HG02981 (cell line): Measurements from ENCODE around the gene RNPEP.
"Not testable (repeated sequence)": the region's sequence is repeated elsewhere in the genome, so short reads cannot be mapped to it uniquely, and the experiment has no call there.

Experiments used
- ATAC-seq: cut with Tn5 transposase; IDR thresholded peaks from one replicate; pipeline ENCODE4 v1.9.1; 2021; ENCODE audit warnings: mild to moderate bottlenecking, moderate library complexity; ENCODE audit not compliant: unreplicated experiment

Gene RNPEP, protein sequence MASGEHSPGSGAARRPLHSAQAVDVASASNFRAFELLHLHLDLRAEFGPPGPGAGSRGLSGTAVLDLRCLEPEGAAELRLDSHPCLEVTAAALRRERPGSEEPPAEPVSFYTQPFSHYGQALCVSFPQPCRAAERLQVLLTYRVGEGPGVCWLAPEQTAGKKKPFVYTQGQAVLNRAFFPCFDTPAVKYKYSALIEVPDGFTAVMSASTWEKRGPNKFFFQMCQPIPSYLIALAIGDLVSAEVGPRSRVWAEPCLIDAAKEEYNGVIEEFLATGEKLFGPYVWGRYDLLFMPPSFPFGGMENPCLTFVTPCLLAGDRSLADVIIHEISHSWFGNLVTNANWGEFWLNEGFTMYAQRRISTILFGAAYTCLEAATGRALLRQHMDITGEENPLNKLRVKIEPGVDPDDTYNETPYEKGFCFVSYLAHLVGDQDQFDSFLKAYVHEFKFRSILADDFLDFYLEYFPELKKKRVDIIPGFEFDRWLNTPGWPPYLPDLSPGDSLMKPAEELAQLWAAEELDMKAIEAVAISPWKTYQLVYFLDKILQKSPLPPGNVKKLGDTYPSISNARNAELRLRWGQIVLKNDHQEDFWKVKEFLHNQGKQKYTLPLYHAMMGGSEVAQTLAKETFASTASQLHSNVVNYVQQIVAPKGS

DNA sequence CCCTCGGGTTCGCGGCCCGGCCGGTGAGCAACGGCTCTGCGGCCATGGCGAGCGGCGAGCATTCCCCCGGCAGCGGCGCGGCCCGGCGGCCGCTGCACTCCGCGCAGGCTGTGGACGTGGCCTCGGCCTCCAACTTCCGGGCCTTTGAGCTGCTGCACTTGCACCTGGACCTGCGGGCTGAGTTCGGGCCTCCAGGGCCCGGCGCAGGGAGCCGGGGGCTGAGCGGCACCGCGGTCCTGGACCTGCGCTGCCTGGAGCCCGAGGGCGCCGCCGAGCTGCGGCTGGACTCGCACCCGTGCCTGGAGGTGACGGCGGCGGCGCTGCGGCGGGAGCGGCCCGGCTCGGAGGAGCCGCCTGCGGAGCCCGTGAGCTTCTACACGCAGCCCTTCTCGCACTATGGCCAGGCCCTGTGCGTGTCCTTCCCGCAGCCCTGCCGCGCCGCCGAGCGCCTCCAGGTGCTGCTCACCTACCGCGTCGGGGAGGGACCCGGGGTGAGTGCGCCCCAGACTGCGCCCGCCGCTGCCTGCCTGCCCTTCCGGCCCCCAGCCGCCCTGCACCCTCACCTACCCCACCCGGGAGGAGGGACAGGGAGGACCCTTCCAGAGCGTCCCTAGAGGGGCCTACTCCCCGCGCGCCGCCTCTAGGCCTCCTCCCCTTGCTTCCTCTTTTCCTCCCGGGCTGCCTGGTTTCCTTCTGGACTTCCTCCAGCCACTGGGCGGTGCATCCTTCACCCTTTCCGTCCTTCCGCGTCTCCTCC lies at the start of gene RNPEP:
Gene RNPEP, plus strand, starts transcription at position 26 of the 757 bp plus-strand sequence. Its CDS starts 19 bp downstream, at position 45.
- peak; percentile 62 for ATAC-seq

DNA sequence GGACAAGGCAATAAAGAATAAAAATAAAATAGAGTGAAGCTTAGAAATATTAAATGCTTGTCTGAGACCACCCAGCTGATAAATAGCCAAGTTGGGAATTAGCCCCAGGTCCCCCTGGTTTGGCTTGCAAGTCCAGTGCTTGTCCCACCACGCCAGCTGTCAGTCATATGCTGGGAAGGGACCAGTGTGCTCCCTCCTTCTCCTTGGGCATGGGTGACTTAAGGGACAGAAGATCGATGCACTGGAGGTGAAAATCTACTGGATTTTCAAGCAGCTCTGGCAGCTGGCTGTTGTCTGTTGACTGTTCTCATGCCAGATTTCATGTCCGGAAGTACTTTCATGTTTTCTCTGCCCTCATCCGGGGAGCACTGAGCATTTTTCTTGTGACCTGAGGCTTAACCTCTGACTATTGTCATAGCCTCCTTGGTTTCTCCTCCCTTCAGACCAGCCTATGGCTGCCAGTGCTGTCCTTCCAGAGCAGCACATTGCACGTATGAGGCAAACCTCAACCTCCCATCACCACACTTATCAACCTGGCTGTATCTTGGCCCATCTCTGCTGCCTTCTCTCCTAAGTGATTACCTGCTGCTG lies 48.5 kb upstream of the RNPEP start:
- ATAC-seq, result no peak

DNA sequence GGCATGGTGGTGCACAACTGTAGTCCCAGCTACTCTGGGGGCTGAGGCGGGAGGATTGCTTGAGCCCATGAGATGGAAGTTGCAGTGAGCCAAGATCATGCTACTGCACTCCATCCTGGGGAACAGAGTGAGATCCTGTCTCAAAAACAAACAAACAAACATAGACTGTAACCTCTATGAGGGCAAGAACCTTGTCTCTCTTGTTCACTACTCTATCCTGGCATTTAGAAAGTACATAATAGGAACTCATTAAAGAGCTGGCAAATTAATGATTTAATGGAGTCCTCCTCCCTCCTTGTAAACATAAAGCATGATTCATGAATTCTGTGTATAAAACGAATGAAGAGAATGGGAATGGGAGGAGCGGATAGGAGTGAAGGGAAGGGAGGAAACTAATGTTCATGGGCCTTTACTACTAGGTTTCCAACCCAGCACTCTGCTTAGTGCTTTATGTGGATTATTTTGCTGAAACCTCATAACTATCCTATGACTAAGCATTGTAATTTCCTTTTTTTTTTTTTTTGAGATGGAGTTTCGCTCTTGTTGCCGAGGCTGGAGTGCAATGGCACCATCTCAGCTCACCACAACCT lies 44.7 kb upstream of the RNPEP start:
- ATAC-seq, result no peak

DNA sequence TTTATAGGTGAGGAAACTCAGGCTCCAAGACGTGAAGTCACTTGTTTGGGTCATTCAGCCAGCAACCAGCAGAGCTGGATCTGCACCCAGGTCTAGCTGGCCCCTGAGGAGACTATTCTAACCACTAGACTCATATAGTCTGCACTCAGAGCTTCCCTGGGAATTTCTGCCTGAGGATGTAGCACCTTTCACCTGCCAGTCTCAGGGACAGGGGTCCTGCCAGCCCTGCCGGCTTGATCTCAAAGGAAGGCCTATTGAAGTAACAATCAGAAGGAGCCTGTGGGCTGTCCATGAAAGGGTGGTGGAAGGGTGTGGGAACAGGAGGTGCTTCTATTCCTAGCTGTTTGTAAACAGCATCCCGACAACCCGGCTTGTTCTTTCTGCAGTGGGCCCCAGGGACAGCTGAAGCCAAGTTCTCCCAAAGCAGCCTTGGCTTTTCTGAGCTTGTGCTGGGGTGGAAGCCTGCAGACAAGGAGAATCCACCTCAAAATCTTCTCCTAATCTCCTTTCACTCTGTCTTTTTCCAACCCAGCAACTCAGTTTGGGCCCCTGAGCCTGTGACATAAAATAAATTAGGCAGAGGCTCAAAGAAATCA lies 43.9 kb upstream of the RNPEP start:
- ATAC-seq, result no peak

DNA sequence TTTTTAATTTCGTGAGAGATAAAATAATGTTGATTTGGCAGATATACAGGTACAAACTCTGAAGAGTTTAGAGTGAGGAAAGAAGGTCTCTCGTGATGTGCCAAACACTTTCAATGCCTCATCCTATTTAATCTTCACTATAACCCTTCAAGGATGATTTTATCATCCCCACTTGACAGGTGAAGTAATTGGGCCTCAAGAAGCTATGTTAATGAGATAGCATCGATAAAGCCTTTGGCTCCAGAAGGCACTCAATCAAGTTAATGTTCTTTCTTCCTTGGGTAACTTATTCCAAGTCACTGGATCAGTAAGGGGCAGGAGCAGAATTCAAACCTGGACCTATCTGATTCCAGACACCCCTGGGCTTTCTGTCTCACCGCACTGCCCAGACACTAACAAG lies 43.3 kb upstream of the RNPEP start:
- ATAC-seq, result no peak

DNA sequence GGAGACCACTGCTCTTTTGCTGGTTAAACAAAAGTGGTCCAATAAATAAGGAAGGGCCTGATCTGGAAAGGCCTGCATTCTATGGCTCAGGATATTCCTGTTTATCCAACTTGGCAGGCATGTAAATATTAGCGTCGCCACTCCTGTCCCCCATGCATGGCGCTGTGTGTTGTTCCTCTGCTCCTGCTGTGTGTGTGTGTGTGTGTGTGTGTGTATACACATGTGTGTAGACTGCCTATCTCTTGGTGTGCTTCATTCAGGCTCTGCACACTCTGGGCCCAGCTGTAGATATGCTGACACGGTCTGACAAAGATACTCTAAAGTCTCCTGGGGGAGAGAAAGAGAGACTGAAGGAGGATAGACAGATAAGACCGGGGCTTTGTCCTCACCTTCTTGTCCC lies 42.9 kb upstream of the RNPEP start:
- ATAC-seq, result no peak

DNA sequence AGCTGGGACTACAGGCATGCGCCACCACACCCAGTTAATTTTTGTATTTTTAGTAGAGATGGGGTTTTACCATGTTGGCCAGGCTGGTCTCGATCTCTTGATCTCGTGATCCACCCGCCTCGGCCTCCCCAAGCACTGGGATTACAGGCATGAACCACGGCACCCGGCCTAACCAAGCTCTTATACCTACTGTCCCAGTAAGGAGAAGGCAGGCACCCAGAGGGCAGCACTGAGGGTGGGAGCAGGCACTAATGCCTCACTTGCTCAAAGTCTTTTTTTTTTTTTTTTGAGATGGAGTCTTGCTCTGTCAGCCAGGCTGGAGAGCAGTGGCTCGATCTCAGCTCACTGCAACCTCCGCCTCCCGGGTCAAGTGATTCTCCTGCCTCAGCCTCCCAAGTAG lies 42.1 kb upstream of the RNPEP start:
- not testable (repeated sequence) for ATAC-seq

DNA sequence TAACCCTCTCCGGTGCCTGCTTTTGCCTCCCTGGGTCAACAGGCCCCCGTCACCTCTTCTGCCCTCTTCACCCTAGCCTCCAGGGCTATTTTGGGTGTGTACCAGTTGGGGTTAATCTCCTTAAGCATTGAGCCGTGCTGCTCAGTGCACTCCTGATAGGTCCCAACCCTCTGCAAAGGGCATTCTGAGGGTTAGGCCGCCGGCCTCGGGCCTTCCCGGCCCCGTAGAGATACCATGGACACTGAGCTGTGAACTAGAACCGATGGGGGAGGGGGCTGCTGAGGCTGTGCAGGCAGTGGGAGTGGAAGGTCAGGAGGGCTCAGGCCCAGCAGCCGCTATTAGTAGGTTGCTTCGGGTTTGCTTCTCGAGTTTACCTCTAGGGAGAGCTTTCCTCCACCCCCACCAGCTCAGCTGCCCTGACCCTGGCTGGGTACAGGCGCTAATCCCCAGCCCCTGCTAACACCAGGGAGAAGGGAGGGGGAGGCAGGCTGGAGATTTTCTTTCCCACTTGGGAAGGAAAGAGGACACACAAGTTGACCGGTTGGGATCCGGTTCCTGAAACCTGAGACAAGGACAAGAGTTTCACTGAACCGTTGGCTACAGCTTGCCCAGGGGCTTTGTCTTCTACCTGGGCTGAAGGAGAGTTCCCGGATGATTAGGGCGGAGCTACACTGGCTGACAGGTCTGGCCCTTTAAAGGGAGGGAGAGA lies 40.9 kb upstream of the RNPEP start:
- no peak for ATAC-seq

DNA sequence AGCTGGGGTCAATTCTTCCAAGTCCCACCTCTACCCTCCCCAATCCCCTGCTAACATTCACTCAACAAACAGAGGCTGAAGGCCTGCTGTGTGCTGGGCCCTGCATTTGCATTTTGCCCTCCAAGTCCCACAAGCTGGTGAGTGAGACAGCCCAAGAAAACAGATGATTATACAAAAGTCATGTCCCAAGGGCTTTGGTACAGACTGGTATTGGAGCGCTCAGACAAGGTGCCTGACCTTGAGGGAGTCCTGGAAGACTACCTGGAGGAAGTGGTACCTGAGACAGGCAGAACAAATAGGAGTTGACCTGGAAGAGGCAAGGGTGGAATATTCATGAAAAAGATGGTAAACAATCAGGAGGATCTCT lies 40.3 kb upstream of the RNPEP start:
- no peak for ATAC-seq

DNA sequence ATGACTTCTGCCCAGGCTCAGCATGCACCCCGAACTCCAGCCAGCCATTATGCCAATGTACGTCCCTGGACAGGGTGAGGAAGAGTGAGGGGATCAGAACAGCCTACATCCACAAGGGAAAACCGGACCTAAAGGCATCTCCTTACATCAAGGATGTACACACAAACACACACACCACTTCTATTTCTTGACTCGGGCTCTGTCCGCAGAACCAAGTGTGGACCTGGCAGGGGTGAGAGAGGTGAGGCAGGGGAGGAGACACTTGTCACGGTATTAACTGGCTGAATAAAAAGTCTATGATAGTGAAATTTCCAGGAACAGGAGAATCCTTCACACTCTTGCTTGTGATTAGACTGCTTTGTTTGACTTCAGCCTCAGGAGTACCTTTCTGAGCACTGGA lies 38.4 kb upstream of the RNPEP start:
- ATAC-seq, result no peak

DNA sequence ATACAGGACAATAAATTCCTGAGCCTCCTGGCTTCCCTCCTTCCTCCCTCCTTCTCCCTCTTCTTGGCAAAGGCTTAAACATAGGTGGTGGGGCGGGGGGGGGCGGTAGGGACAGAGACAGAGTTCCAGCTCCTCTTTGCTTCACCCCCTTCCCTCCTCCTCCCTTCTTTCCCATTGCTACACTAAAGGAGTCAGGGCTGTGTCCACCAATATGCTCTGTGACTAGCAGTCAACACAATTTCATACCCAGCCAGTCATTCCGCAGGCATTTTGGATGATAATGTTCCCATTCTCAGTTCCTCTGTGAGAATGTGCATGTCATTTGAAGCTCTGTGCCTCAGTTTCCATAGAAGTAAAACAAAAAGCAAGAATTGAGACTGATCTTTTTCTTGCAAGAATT lies 37.8 kb upstream of the RNPEP start:
- no peak for ATAC-seq

DNA sequence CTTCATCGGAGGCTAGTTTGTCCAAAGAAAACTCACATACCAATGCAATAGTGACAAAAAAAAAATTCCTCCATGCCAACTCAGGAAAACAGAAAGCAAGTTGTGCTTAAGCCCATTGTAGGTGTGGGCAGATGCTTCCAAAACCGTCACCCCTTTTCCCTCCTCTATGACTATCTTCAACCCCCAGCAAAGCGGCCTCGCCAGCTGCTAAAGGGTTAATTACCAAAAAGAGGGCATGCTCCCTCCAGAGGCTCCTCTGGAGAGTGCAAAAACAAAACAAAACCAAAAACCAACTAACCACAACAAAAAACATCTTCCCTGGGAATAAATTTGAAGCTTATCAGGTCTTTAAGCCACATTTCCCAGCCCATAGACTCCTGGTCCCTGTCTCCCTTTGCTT lies 37.3 kb upstream of the RNPEP start:
- ATAC-seq, result no peak

DNA sequence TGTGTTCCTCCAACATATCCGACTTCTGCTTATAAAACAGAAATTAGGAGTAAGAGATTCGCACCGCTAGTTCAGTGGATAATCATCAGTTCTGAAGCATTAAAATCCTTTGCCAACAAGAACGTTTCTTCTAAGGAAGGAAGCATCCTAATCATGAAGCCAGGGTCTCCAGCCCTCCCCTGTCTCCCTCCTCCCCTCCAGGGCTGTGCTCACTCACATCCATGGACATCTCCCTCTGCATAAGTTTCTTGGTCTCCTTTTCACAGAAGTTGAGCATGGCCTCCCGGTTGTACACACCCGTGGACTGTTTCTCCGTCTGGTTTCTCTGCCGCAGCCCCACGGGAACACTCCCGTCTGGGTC lies 36.6 kb upstream of the RNPEP start:
- no peak for ATAC-seq

DNA sequence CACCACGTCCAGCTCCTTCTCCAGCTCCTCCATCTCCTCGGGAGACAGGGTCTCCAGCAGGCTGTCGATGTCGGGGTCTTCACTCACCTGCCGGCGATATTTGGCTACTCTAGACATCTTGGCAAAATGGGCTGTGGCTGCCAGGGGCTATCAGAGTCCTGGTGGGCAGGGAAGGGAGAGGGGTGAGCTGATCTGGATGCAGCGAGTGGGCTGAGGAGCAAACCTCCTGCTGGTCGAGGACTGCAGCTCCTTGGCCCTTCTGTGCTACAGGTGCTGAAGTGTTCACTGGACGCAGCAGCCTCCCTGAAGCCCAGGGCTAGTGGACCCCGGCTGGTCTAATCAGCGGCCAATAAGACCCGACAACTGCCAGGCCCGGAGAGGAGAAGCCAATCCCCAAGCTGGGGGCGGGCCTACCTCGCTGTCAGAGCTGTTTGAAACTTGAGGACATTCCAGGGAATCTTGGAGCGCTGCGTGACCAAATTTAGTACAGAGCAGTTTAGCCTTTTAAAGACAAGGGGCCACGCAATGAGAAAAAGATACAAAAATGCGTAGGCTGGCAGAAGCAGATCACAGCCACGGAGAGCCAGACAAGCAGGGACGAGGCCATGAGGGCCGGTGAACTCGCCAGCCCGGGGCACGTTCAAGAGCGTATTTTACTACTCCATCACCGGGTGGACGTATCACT lies 36.1 kb upstream of the RNPEP start, which contains the start of gene LMOD1:
Gene LMOD1, minus strand, starts transcription at position 325 of the 685 bp plus-strand sequence. Its CDS starts 208 bp downstream, at position 117.
- no peak for ATAC-seq

DNA sequence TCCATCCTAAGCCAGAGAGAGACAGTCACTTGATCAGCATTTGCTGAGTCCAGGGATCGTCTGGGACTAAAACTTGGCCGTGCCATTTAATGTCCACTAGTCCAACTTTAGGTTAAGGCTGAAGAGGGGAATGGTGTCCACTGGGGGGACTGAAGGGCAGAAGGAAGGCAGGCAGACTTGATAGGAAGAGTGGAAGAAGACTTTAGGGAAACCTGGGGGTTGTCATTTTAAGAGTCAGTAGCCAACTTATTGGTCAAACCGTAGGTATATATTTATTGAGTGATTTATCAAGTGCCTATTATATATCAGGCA lies 34.8 kb upstream of the RNPEP start:
- no peak for ATAC-seq

DNA sequence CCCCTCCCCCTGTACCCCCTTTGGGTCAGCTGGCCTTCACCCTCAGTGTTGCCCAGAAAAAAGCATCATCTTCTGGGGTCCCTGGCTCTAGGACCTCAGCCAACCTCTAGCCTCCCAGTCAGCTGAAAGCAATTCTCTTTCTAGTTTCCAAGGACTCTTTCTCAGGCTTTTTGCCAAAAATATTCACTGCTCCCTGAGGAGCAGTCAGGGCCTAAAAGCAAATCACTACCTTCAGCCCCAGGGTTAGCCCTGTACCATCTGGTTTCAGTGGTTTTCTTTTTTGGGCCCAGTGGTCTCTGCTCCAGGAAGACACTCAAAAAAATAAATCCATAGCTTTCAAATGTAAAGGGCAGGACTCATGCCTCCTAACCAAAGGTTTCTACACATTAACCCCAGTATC lies 33.0 kb upstream of the RNPEP start:
- ATAC-seq, result no peak

DNA sequence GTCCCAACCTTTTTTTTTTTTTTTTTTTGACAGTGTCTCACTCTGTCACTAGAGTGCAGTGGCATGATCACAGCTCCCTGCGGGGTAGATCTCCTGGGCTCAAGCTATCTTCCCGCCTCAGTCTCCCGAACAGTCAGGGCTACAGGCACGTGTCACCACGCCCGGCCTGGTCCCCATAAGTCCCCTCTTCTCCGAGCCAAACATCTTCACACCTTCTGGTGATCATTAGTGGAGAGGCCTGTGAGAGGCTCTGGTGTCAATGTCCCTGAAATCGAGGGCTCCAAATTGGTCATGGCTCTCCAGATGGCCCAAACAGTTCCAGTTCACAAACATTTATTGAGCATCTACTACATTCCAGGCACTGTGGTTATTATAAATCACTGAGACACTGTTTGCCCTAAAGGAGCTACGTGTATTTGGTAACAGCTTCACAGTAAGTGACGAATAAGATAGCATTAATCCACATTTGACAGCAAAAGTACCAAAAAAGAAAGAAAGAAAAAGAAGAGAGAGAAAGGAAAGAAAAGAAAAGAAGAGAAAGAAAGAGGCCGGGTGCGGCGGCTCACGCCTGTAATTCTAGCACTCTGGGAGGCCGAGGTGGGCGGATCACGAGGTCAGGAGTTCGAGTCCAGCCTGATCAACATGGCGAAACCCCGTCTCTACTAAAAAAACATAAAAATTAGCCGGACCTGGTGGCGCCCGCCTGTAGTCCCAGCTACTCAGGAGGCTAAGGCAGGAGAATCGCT lies 28.0 kb upstream of the RNPEP start:
- no peak for ATAC-seq

DNA sequence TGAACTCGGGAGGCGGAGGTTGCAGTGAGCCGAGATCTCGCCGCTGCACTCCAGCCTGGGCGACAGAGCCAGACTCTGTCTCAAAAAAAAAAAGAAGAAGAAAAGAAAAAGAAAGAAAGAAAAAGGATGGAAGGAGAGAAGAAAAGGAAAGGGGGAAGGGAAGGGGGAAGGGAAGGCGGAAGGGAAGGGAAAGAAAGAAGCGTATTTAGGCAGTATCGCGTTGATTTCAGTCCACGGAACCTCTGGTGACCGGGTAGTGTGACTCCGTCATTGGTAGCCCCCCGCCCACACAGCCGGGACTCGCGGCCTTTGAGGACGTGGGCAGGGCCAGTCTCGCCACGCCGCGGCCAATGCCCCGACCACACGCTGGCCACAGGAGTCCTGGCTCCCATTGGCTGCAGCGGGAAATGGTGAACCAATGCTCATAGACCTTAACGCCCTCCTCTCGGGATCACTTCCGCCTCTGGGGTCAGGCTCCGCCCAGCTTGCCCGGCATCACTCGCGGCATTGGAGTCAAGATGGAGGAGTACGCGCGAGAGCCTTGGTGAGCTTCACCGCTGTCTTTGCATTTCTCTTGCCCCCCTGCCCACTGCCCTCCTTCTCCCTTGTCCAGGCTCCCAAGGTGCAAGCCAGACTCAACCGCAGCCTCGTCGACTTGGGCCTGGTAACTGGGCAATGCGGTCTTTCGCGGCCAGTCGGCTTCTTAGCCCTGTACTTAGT lies 27.3 kb upstream of the RNPEP start, which contains the start of gene TIMM17A:
Gene TIMM17A, plus strand, starts transcription at position 495 of the 720 bp plus-strand sequence. Its CDS starts 24 bp downstream, at position 519.
- peak; percentile 98 for ATAC-seq
